HG03175 (cell line): ENCODE results near the gene HAUS6.
"Not testable (repeated sequence)": the region's sequence is repeated elsewhere in the genome, so short reads cannot be mapped to it uniquely, and the experiment has no call there.

Experiments used
- ATAC-seq: cut with Tn5 transposase; IDR thresholded peaks from one replicate; pipeline ENCODE4 v1.9.1; 2021; ENCODE audit warnings: mild to moderate bottlenecking, moderate library complexity; ENCODE audit not compliant: unreplicated experiment

HAUS6 gene, protein sequence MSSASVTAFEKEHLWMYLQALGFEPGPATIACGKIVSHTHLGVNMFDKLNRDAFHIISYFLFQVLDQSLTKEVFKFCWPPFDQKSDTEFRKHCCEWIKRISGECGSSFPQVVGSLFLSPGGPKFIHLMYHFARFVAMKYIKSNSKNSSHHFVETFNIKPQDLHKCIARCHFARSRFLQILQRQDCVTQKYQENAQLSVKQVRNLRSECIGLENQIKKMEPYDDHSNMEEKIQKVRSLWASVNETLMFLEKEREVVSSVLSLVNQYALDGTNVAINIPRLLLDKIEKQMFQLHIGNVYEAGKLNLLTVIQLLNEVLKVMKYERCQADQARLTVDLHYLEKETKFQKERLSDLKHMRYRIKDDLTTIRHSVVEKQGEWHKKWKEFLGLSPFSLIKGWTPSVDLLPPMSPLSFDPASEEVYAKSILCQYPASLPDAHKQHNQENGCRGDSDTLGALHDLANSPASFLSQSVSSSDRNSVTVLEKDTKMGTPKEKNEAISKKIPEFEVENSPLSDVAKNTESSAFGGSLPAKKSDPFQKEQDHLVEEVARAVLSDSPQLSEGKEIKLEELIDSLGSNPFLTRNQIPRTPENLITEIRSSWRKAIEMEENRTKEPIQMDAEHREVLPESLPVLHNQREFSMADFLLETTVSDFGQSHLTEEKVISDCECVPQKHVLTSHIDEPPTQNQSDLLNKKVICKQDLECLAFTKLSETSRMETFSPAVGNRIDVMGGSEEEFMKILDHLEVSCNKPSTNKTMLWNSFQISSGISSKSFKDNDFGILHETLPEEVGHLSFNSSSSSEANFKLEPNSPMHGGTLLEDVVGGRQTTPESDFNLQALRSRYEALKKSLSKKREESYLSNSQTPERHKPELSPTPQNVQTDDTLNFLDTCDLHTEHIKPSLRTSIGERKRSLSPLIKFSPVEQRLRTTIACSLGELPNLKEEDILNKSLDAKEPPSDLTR

DNA sequence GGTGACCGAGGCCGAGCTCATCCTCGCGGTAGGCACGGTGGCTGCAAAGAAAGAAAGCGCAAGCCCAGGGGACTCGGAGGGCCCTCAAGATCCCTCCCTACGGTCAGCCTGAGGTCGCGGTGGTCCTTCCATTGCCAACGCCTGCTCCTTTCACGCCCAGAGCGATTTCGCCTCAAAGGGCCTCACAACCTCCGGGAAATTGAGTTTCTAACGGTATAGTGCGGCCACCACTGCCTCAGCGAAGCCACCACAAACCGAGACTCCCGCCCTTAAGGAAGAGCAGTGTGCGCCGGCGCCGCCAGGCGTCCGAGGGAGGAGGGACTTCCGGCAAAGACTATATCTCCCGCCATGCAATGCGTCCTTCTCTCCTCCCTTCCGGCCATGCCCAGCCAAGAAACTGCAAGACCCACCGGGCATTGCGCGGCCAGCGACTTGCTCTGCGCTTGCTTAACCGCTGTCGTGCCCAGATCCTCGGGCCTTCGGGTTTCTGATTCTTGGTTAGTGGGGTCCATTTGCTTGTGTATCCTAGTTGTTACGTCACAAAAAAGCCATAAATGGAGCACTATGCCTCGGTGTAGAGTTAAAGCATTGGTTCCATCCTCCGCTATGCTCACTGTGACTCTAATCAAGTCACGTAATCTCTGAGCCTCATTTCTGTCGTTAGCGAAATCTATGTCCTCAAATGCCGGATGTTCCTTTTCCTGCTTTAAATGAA, at the start of gene HAUS6:
HAUS6 (minus strand) TSS at position 274 of the 715 bp plus-strand sequence; CDS start at position 21, 253 bp downstream.
- ATAC-seq: peak; percentile 98

GRCh38 chr9:19152160-19152498, 49.4 kb upstream of the HAUS6 start:
- not testable (repeated sequence) for ATAC-seq

GRCh38 chr9:19151425-19152159, 48.9 kb upstream of the HAUS6 start:
- ATAC-seq: no peak

- no peak for ATAC-seq
Measured at GRCh38 chr9:19149230-19149629, 46.5 kb upstream of the HAUS6 start.

DNA sequence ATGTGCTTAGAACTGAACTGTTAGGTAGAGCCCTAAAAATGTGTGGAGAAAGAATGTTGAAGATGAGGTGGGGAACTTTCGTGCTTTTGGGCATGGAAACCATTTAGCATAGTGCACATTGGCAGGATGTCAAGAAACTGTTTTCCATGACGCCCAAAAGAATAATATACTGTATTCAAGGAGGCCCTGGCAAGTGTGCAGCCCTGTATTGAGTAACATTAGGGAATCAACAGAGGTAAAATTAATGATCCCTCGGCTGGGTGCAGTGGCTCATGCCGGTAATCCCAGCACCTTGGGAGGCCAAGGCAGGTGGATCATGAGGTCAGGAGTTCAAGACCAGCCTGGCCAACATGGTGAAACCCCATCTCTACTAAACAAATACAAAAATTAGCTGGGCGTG, 45.5 kb upstream of the HAUS6 start:
- ATAC-seq: no peak

DNA sequence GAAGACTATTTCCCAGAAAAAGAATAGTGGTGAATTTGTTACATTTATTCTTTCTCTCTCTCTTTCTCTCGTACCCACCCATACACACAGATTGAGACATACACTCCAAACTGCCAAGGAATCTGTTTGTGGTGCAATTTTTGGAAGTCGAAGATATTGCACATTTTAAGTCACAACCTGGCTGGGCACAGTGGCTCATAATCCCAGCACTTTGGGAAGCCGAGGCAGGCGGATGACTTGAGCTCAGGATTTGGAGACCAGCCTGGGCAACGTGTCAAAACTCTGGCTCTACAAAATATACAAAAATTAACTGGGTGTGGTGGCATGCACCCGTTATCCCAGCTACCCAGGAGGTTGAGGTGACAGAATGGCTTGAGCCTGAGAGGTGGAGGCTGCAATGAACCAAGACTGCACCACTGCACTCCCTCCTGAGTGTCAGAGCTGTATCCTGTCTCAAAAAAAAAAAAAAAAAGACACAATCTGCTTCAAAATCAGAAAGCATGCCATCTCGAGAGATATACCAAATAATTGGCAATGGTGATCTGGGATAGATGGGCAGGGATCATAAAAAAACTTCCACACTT, 43.8 kb upstream of the HAUS6 start:
- no peak for ATAC-seq

- ATAC-seq: no peak
Measured at GRCh38 chr9:19145881-19146280, 43.2 kb upstream of the HAUS6 start.

GRCh38 chr9:19140259-19140658, 37.6 kb upstream of the HAUS6 start:
- no peak for ATAC-seq

DNA sequence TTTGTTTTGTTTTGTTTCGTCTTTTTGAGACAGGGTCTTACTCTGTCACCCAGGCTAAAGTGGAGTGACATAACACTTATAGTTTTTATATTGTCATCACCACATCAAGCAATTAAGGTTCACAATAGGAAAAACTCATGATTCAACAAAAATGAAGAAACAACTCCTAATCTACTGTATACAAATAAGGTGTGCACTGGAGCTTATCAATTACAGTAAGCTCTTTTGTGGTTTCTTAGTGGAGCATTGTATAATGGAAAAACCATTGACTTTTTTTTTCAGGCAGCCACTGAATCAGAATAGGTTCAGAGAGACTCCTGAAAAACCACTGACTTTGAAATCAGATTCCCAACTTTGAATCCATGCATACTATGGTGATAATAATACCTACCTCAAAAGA, 35.4 kb upstream of the HAUS6 start:
- no peak for ATAC-seq

DNA sequence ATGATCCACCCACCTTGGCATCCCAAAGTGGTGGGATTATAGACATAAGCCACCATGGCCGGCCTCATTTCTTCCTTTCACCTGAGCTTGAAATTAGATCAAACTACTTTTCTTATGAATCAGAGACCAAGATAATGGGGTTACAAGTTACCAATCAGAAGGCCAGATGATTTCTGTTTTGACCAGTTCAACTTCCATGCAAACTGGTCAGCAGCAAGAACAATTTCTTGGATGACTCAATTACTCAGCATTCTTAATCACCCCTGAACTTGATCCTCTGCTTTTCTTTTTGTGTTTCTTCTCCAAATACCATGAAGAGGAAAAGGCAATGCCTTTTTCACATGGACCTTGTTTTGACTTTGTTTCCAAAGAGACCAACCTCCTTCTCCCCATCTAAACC, 34.6 kb upstream of the HAUS6 start:
- no peak for ATAC-seq

DNA sequence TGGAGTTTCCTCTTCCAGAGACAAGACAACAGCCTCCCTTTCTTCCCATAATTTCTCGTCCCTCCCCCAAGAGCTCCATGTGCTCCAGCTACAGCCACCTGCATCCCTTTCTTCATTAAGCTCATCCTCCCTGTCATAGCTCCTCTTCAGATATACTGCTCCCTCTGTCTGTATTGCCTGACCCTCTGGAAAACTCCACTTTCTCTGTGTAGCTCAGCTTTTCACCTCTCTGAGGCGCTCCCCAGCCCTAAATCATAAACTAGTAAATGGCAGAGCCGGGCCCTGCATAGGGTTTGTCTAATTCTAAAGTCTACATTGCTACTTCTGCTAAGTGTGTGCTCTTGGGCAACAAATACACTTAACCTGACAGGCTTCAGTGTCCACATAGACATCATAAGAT, 33.4 kb upstream of the HAUS6 start:
- ATAC-seq: no peak

DNA sequence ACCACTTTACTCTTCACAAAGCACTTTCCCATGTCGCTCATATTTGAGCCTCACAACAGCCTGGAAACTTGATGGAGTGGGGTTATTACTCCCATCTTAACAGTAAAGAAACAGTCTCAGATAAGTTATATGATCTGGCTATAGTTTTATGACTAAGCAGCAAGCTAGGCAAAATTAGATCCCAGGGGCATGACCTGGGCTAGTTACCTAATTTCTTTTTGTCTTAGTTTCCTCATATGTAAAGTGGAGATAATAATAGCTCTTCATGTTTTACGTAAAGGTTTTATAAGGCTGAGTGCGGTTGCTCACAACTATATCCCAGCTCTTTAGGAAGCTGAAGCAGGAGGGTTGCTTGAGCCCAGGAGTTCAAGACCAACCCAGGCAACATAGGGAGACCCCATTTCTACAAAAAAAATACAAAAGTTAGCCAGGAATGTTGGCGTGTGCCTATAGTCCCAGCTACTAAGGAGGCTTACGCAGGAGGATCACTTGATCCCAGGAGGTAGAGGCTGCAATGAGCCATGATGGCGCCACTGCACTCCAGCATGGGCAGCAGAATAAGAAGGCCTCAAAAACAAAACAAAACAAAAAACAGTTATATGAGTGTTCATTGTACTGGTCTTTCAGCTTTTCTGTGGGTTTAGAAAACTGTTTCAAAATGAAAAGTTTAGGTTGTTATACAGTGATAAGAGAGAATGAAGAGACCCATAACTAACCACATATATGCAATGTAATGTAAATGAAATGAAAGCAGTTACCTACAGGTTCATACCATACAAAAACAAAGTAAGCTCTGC, 31.0 kb upstream of the HAUS6 start:
- no peak for ATAC-seq

- ATAC-seq: no peak
Measured at GRCh38 chr9:19130436-19130835, 27.7 kb upstream of the HAUS6 start.

DNA sequence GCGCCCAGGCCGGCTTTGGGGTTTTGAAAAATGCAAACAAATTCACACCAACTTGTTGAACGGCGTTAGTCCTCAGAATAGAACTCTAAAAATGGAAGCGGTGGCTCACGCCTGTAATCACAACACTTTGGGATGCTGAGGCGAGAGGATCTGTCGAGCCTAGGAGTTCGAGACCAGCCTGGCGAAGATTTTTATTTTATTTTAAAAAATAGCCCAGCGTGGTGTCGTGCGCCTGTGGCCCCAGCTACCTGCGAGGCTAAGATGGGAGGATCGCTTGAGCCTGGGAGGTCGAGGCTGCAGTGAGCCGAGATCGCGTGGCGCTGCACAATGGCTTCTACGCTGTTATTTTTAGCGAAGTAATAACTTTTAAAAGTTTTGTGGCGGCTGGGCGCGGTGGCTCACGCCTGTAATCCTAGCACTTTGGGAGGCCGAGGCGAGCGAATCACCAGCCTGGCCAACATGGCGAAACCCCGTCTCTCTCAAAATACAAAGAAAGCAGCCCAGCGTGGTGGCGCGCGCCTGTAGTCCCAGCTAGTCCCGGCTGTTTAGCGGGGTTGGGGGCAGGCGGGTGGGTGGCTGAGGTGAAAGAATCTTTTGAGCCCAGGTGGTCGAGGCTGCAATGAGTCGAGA, 25.3 kb upstream of the HAUS6 start:
- peak; percentile 25 for ATAC-seq

DNA sequence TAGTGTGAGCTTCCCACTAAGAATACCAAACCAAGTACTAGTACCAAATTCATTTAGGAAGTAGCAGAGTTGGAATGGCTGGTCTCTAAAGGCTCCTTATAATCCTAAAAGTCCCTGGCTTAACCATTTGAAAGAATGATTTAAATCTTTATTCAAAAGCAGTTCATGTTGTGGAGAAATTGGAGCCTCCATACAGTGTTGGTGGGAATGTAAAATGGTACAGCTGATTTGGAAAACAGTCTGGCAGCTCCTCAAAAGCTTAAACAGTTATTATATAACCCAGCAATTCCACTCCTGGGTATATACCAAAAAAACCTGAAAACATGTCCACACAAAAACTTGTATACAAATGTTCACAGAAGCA, 21.7 kb upstream of the HAUS6 start:
- ATAC-seq: no peak

DNA sequence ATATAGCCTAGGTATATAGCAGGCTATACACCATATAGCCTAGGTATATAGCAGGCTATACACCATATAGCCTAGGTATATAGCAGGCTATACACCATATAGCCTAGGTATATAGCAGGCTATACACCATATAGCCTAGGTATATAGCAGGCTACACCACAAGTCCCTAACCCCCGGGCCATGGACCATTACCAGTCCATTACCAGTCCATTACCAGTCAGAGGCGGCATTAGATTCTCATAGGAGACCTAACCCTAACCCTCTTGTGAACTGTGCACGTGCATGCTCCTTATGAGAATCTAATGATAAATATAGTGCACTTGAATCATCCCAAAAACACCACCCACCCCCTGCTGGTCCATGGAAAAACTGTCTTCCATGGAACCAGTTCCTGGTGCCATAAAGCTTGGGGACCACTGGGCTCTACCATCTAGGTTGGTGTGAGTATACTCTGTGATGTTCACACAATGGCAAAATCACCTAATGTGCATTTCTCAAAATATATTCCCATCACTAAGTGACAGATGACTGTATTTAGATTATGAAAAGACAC, 19.9 kb upstream of the HAUS6 start:
- ATAC-seq: no peak

- ATAC-seq: no peak
Measured at GRCh38 chr9:19120877-19121276, 18.2 kb upstream of the HAUS6 start.

- no peak for ATAC-seq
Measured at GRCh38 chr9:19119801-19120440, 17.2 kb upstream of the HAUS6 start.
